GM12878 (cell line): Measurements from ENCODE around the gene TSSC4. TPM values are rescaled to one million over a fixed set of nuclear protein-coding genes. Genes with fewer than 3 reads are reported as not detected.

ENCODE experiments used
- ATAC-seq: fragments of 200-7000 bp; cut with Tn5 transposase; 3 replicates; pipeline ENCODE4 v1.9.1; 2020; ENCODE audit warnings: mild to moderate bottlenecking, moderate library complexity
- BruUV-seq: library from RNA; stranded (reverse); fragments of 400-500 nt; replicated peaks from 2 replicates; lab custom pipeline; 2021; lab: Mats Ljungman, UMichigan
- CTCF ChIA-PET: fragments of 300-600 bp; sonication (Branson Sonifier 250); formaldehyde crosslinking; extraction: SDS; loops from one replicate; lab custom pipeline; 2021; ENCODE audit warnings: inconsistent platforms; lab: Yijun Ruan, JAX
- POLR2A ChIA-PET: fragments of 350-600 bp; formaldehyde crosslinking; extraction: SDS; loops from one replicate; lab custom pipeline; 2021; ENCODE audit warnings: inconsistent platforms; lab: Charles Lee
- RAD21 ChIA-PET: fragments of 300-600 bp; sonication (Branson Sonifier 250); formaldehyde crosslinking; loops from one replicate; lab custom pipeline; 2023; ENCODE audit warnings: antibody characterized with exemption; ENCODE audit not compliant: unreplicated experiment; lab: Charles Lee
- SMC1A ChIA-PET: fragments of 300-600 bp; sonication (Branson Sonifier 250); formaldehyde crosslinking; loops from one replicate; lab custom pipeline; 2023; ENCODE audit not compliant: unreplicated experiment, uncharacterized antibody; lab: Charles Lee
- DNase-seq: peaks from one replicate; pipeline ENCODE4 v3.0.0-alpha.2; 2011; ENCODE audit warnings: low read depth, low spot score
- FAIRE-seq: peaks from 3 replicates; lab custom pipeline; 2011; peaks lifted over from hg19 to GRCh38; lab: Jason Lieb, UNC
- H2AFZ ChIP-seq: 2 replicates; pipeline ENCODE4 v1.6.0; 2011; ENCODE audit warnings: low read depth, low read length, control low read depth; ENCODE audit not compliant: control insufficient read depth
- H3K27ac ChIP-seq: 2 replicates; pipeline ENCODE4 v1.5.1; 2011; ENCODE audit warnings: control low read depth; ENCODE audit not compliant: control insufficient read depth, insufficient read depth
- H3K27me3 ChIP-seq, 2 experiments: replicated peaks in 1 of 2; 2 replicates each; pipeline versions ENCODE4 v1.6.0 to v1.6.1; 2011; ENCODE audit warnings: low read length in 1 of 2; ENCODE audit not compliant: control insufficient read depth in 2 of 2, insufficient read depth in 2 of 2
- H3K36me3 ChIP-seq, 2 experiments: 2 replicates each; pipeline ENCODE4 v1.5.1; 2011; ENCODE audit warnings: low read length in 1 of 2; ENCODE audit not compliant: control insufficient read depth in 2 of 2, insufficient read depth in 2 of 2
- H3K4me1 ChIP-seq: 2 replicates; pipeline ENCODE4 v1.6.1; 2011; ENCODE audit warnings: mild to moderate bottlenecking, low read length, moderate library complexity, mixed read lengths; ENCODE audit not compliant: control insufficient read depth, insufficient read depth
- H3K4me2 ChIP-seq: 2 replicates; pipeline ENCODE4 v1.6.0; 2011; ENCODE audit warnings: control low read depth; ENCODE audit not compliant: control insufficient read depth, insufficient read depth
- H3K4me3 ChIP-seq: fragments of 200-600 bp; sonication (generic); 2 replicates; pipeline ENCODE4 v1.5.1; 2016
- H3K79me2 ChIP-seq: 2 replicates; pipeline ENCODE4 v1.6.0; 2011; ENCODE audit warnings: low read length; ENCODE audit not compliant: control insufficient read depth, insufficient read depth
- H3K9ac ChIP-seq: 2 replicates; pipeline ENCODE4 v1.8.0; 2011; ENCODE audit warnings: low read length, control low read depth, mixed read lengths; ENCODE audit not compliant: control insufficient read depth, insufficient read depth
- H3K9me3 ChIP-seq: replicated peaks from 3 replicates; pipeline ENCODE4 v1.5.1; 2011; ENCODE audit warnings: mild to moderate bottlenecking, low read length; ENCODE audit not compliant: control insufficient read depth, insufficient read depth
- H4K20me1 ChIP-seq: 2 replicates; pipeline ENCODE4 v1.6.0; 2011; ENCODE audit not compliant: control insufficient read depth, insufficient read depth
- ATF7 ChIP-seq: fragments of 450-650 bp; IDR thresholded peaks from 2 replicates; pipeline ENCODE4 v1.6.1; 2016; ENCODE audit warnings: low read depth, mild to moderate bottlenecking
- CREB1 ChIP-seq: IDR thresholded peaks from 2 replicates; pipeline ENCODE4 v1.6.1; 2012; ENCODE audit warnings: low read depth, mild to moderate bottlenecking, inconsistent platforms
- HDAC6 ChIP-seq: fragments of 200-600 bp; sonication (generic); IDR thresholded peaks from one replicate; pipeline ENCODE4 v1.8.0; 2017; ENCODE audit warnings: antibody characterized with exemption; ENCODE audit not compliant: unreplicated experiment
- MXI1 ChIP-seq: fragments of 150-350 bp; IDR thresholded peaks from 2 replicates; pipeline ENCODE4 v1.6.1; 2011; ENCODE audit warnings: low read depth, mild to moderate bottlenecking, inconsistent platforms, low read length, improper control_type of control experiment
- PBX3 ChIP-seq: IDR thresholded peaks from 2 replicates; pipeline ENCODE4 v1.6.1; 2011; ENCODE audit warnings: mild to moderate bottlenecking, low read depth, low read length, moderate library complexity; ENCODE audit not compliant: insufficient replicate concordance
- POU2F2 ChIP-seq: IDR thresholded peaks from 3 replicates; pipeline ENCODE4 v1.6.1; 2011; ENCODE audit warnings: low read depth, mild to moderate bottlenecking, low read length, borderline replicate concordance
- RAD51 ChIP-seq: fragments of 450-650 bp; IDR thresholded peaks from 2 replicates; pipeline ENCODE4 v1.6.1; 2016; ENCODE audit warnings: moderate library complexity, mild to moderate bottlenecking, inconsistent platforms
- RUNX3 ChIP-seq: IDR thresholded peaks from 2 replicates; pipeline ENCODE4 v1.6.1; 2012; ENCODE audit warnings: low read length, inconsistent platforms
- SIX5 ChIP-seq: IDR thresholded peaks from 2 replicates; pipeline ENCODE4 v1.6.1; 2011; ENCODE audit warnings: mild to moderate bottlenecking, low read depth, low read length, moderate library complexity; ENCODE audit not compliant: severe bottlenecking
- SPI1 ChIP-seq: IDR thresholded peaks from 2 replicates; pipeline ENCODE4 v1.6.1; 2011; ENCODE audit warnings: low read depth, mild to moderate bottlenecking, low read length, moderate library complexity, borderline replicate concordance; ENCODE audit not compliant: insufficient read depth
- YY1 ChIP-seq: IDR thresholded peaks from 2 replicates; pipeline ENCODE4 v1.6.1; 2011; ENCODE audit warnings: low read depth, mild to moderate bottlenecking, low read length
- ZBTB4 ChIP-seq: fragments of 450-650 bp; formaldehyde crosslinking; IDR thresholded peaks from 2 replicates; pipeline ENCODE4 v1.4.0; 2022; ENCODE audit warnings: mild to moderate bottlenecking, moderate library complexity
- ZNF24 ChIP-seq: fragments of 450-650 bp; IDR thresholded peaks from 2 replicates; pipeline ENCODE4 v1.6.1; 2017; ENCODE audit warnings: antibody characterized with exemption, mild to moderate bottlenecking
- ZNF274 ChIP-seq: IDR thresholded peaks from one replicate; pipeline ENCODE4 v1.8.0; 2011; ENCODE audit not compliant: insufficient read length, insufficient read depth
- WGBS: methylation state at CpG from one replicate; pipeline ENCODE4 v1.1.6; 2016; ENCODE audit warnings: low lambda C conversion rate; ENCODE audit not compliant: insufficient replicate concordance, insufficient coverage; ENCODE audit errors: missing lambda C conversion rate; 5-methylcytosine and 5-hydroxymethylcytosine counted together
- in situ Hi-C: fragments of 300-500 bp; cut with MboI; formaldehyde crosslinking; loops from 9 replicates; pipeline ENCODE4 v1.14.3; 2018; ENCODE audit warnings: mixed read lengths
- intact Hi-C: fragments of 100-400 bp; cut with micrococcal nuclease; formaldehyde crosslinking; loops from one replicate; pipeline ENCODE4 v1.14.2; 2022; ENCODE audit not compliant: unreplicated experiment
- polyA plus RNA-seq, 11 experiments: library from polyadenylated mRNA; depleted of rRNA in 4 of 11; unstranded in 6 of 11; stranded (reverse) in 5 of 11; fragments of >200 nt; fragmentation: Nextera tagmentation in 4 of 11; fragmentation: Illumina TruSeq in 1 of 11; extraction: Ambion mirVana in 4 of 11; extraction: Trizol in 1 of 11; gene quantifications; 1 replicate in 1 of 11; 2 replicates in 10 of 11; pipeline versions ENCODE4 v1.2.1 to v1.2.3, GENCODE V29; 2011 to 2016; ENCODE audit warnings: inconsistent platforms in 2 of 11, missing spikeins in 2 of 11, low read depth in 1 of 11
- total RNA-seq, 4 experiments: library from RNA; depleted of rRNA in 3 of 4; stranded (reverse); fragments of >200 nt in 3 of 4; fragmentation: Illumina TruSeq in 1 of 4; extraction: Trizol in 1 of 4; gene quantifications; 2 replicates each; pipeline versions ENCODE4 v1.2.1 to v1.2.3, GENCODE V29; 2013 to 2021

TSSC4 gene
- total and polyA plus RNA-seq, 10 of the 15 experiments (the other 5 are each of a cell fraction or from before 2014, with no cell fraction given), result 0.69 to 70.1 (median 25.7) TPM

DNA sequence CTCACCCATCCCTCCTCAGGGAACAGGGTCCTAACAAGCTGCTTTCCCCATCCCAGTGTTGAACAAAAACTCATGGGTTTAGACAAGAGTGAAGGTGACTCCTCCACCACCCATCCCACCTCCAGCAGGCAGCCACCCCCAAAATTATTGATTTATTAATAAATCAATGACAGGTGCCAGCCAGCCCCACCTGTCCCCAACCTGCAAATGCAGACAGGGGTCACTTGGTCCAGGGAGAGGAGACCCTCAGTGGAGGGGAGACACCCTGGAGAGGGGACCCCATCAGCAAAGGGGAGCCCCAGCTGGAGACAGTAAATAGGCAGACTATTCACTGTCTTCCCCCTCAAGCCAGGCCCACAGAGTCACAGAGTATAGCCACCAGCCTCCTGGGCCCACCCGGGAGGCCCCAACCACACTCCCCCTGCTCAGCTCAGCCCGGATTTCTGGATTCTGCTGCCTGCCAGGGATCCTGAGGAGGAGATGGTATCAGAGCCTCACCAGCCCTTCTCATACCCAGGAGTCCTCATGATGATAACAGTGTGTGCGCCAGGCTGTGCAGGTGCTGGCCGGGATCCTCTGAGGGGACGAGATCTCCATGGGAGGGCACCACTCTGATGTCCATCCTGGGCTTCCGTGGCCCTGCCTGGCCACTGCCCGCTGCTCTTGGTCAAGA lies 32.2 kb upstream of the TSSC4 start:
- no peak overlapping the region for H3K4me2 ChIP-seq
- no peaks in the 10 kb centered on the region for H3K79me2 ChIP-seq
- in situ Hi-C loops, result no loop called here
- H3K4me3 ChIP-seq, result no peak overlapping the region
- H3K9me3 ChIP-seq, result no peaks in the 10 kb centered on the region
- BruUV-seq, result no TSS peak
- no peak overlapping the region for H2AFZ ChIP-seq
- no peak for DNase-seq
- H3K27ac ChIP-seq, result no peak overlapping the region
- ATAC-seq, result no peak
- H3K27me3 ChIP-seq, result no peaks in the 10 kb centered on the region; a peak in 2 of 4 replicates
- intact Hi-C loops, result no loop called here
- SMC1A ChIA-PET, result no interaction called here
- POLR2A ChIA-PET, result interaction anchor here (1.4 kb wide), 1 partner anchor 9 kb away, joined by 5 read pairs; the partner anchor contains the start of gene CD81
- H3K9ac ChIP-seq, result no peak overlapping the region
- no peaks in the 10 kb centered on the region for H3K4me1 ChIP-seq
- CTCF ChIA-PET, result no interaction called here
- no peak for TF ChIP-seq POU2F2
- TF ChIP-seq ATF7, result no peak
- no peak for TF ChIP-seq MXI1
- TF ChIP-seq ZNF274, result no peak
- FAIRE-seq, result no peak
- WGBS, result 46% methylated on average over 7 of the region's 7 CpGs
- no peaks in the 10 kb centered on the region for H4K20me1 ChIP-seq
- RAD21 ChIA-PET, result no interaction called here
- no peaks in the 10 kb centered on the region for H3K36me3 ChIP-seq

DNA sequence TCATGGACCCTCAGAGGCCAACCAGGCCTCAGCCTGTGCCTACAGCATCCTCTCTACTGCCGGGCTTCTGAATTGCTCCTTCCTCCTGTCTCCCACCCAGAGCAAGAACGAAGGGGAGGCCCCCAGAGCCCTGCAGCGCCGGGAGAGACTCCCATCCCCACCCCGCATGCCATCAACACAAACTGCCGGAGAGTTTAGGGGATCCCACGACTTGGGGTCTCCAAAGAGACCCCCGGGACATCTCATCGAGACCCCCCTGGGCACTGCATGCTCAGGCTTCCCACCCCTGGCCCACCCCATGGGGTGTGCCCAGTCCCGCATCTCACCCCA lies 31.7 kb upstream of the TSSC4 start:
- WGBS, result 46% methylated on average over 10 of the region's 10 CpGs
- H3K27ac ChIP-seq, result no peak overlapping the region
- no peaks in the 10 kb centered on the region for H3K36me3 ChIP-seq
- no peaks in the 10 kb centered on the region for H3K9me3 ChIP-seq
- ChIA-PET RAD21 (no interaction called here), CTCF (no interaction called here), POLR2A (no interaction called here), SMC1A (no interaction called here)
- DNase-seq, result no peak
- H3K4me2 ChIP-seq, result no peak overlapping the region
- H3K79me2 ChIP-seq, result no peaks in the 10 kb centered on the region
- no peaks in the 10 kb centered on the region for H4K20me1 ChIP-seq
- intact Hi-C loops (no loop called here), in situ Hi-C loops (no loop called here)
- H3K9ac ChIP-seq, result no peak overlapping the region
- no peak for ATAC-seq
- no peak for FAIRE-seq
- no peak overlapping the region for H2AFZ ChIP-seq
- H3K4me3 ChIP-seq, result no peak overlapping the region
- BruUV-seq, result no TSS peak
- no peaks in the 10 kb centered on the region for H3K4me1 ChIP-seq
- H3K27me3 ChIP-seq, result no peaks in the 10 kb centered on the region; a peak in 2 of 4 replicates
- no peak for TF ChIP-seq PBX3
- no peak for TF ChIP-seq RAD51
- no peak for TF ChIP-seq ZBTB4 (CRISPR knock-in tag)
- TF ChIP-seq CREB1, result no peak
- TF ChIP-seq HDAC6, result no peak
- TF ChIP-seq YY1, result no peak
- no peak for TF ChIP-seq SPI1
- TF ChIP-seq ZNF24, result no peak
- TF ChIP-seq POU2F2, result no peak
- TF ChIP-seq SIX5, result no peak
- no peak for TF ChIP-seq RUNX3
